ENCODE results near the gene ITPR3. TPM values are rescaled to one million over a fixed set of nuclear protein-coding genes. Genes with fewer than 3 reads are reported as not detected.

Gene ITPR3
- total and polyA plus RNA-seq, 2 donors (not counting 3 experiments of a cell fraction or from before 2014, with no cell fraction given): 28.8 to 52.2 TPM

DNA sequence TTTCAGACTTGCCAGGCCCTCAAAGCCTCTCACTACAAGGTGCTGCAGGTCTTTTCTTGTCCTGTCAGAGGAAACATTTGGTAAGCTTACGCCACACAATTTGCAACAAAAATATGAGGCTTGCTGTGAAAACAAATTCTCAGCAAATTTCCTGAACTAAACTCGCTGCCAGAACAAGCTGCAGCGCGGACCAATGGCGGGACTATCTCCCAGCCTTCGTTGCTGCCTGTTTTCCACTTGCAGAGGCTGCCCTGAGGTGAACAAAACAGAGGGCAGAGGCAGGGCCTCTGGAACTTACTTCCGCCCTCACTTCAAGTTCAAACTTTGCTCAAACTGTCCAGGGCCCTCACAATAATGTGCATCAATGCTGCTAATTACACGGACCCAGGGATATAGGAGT is 78.0 kb downstream of the ITPR3 start:
- Histone ChIP-seq H3K4me3 (replicated peaks in 1 of 3; ENCODE audit: insufficient read depth in 1 of 3, low read depth in 1 of 3, low read length in 3 of 3) (no peak overlapping the region), H4K20me1 (replicated peaks; ENCODE audit: control insufficient read depth, extremely low read depth, insufficient read depth, low read length) (no peaks in the 10 kb centered on the region), H3K9ac (replicated peaks; ENCODE audit: extremely low read depth, insufficient read depth, low read length) (no peak overlapping the region), H3K27ac (ENCODE audit: insufficient read depth, low read depth, low read length) (no peak overlapping the region), H3K27me3 (ENCODE audit: control insufficient read depth in 2 of 2, insufficient read depth in 2 of 2, low read length in 2 of 2) (no peaks in the 10 kb centered on the region), H3K79me2 (ENCODE audit: control insufficient read depth, insufficient read depth, low read length) (peaks cover 3% of the 10 kb centered on the region), H3K4me2 (ENCODE audit: insufficient read depth, low read length) (peak overlapping the region; percentile 19), H3K9me1 (replicated peaks; ENCODE audit: control insufficient read depth, extremely low read depth, insufficient read depth, low read length) (no peaks in the 10 kb centered on the region), H3K9me3 (replicated peaks; ENCODE audit: control insufficient read depth, insufficient read depth, low read length) (no peaks in the 10 kb centered on the region), H3K4me1 (ENCODE audit: control insufficient read depth, extremely low read depth, insufficient read depth, low read length) (peaks cover 59% of the 10 kb centered on the region), H3K36me3 (ENCODE audit: control insufficient read depth in 2 of 2, extremely low read depth in 1 of 2, insufficient read depth in 2 of 2, low read length in 2 of 2) (peaks cover 0 to 3% of the 10 kb centered on the region in 2 experiments), H2AFZ (ENCODE audit: low read depth, low read length) (no peak overlapping the region)
- FAIRE-seq: no peak
- BruUV-seq (replicated peaks): no TSS peak
- intact Hi-C loops (cut with micrococcal nuclease) (no loop called here), dilution Hi-C loops (cut with MboI; ENCODE audit: extremely low pct_ligation_motif_present, low sequenced_read_pairs) (no loop called here)
- CTCF ChIA-PET: no interaction called here
- POLR2A ChIA-PET: no interaction called here
- DNase-seq (ENCODE audit: low read depth, low spot score): peak; percentile 81
- TF ChIP-seq FOS (IDR thresholded peaks at IDR 0.05; ENCODE audit: borderline replicate concordance, insufficient read depth, low read length): no peak

DNA sequence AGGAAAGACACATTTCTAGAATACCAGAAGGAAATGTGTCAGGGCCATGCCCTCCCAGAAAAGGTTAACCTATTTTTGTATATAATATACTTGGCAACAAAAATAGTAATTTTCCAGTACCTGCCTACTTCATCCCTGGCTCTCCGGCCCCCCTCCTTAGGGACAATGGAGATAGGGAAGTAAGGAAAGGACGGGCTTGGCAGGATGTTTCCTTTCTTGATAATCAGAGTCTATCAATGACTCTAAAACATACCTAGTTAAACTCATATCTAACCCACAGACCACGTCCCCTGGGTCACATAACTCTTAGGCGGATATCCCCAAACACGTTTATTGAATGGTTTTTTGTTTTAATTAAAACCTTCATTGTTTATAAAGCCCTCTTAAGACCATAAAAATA is 78.6 kb downstream of the ITPR3 start:
- Histone ChIP-seq H3K27ac (ENCODE audit: insufficient read depth, low read depth, low read length) (no peak overlapping the region), H3K9me1 (replicated peaks; ENCODE audit: control insufficient read depth, extremely low read depth, insufficient read depth, low read length) (no peaks in the 10 kb centered on the region), H3K9me3 (replicated peaks; ENCODE audit: control insufficient read depth, insufficient read depth, low read length) (no peaks in the 10 kb centered on the region), H3K4me2 (ENCODE audit: insufficient read depth, low read length) (peak overlapping the region; percentile 19), H3K36me3 (ENCODE audit: control insufficient read depth in 2 of 2, extremely low read depth in 1 of 2, insufficient read depth in 2 of 2, low read length in 2 of 2) (peaks cover 0 to 3% of the 10 kb centered on the region in 2 experiments), H3K4me3 (replicated peaks in 1 of 3; ENCODE audit: insufficient read depth in 1 of 3, low read depth in 1 of 3, low read length in 3 of 3) (no peak overlapping the region), H2AFZ (ENCODE audit: low read depth, low read length) (no peak overlapping the region), H3K27me3 (ENCODE audit: control insufficient read depth in 2 of 2, insufficient read depth in 2 of 2, low read length in 2 of 2) (no peaks in the 10 kb centered on the region), H3K9ac (replicated peaks; ENCODE audit: extremely low read depth, insufficient read depth, low read length) (no peak overlapping the region), H3K4me1 (ENCODE audit: control insufficient read depth, extremely low read depth, insufficient read depth, low read length) (peaks cover 53% of the 10 kb centered on the region), H3K79me2 (ENCODE audit: control insufficient read depth, insufficient read depth, low read length) (peaks cover 3% of the 10 kb centered on the region), H4K20me1 (replicated peaks; ENCODE audit: control insufficient read depth, extremely low read depth, insufficient read depth, low read length) (no peaks in the 10 kb centered on the region)
- dilution Hi-C loops (cut with MboI; ENCODE audit: extremely low pct_ligation_motif_present, low sequenced_read_pairs): no loop called here
- intact Hi-C loops (cut with micrococcal nuclease): loop anchor here (1.0 to 2.0 kb wide), 4 partner anchors 26 to 114 kb away; no protein-coding TSS in a partner anchor
- ChIA-PET CTCF (interaction anchor here (0.9 to 2.3 kb wide), 14 partner anchors 9 to 120 kb away, joined by 4 to 97 read pairs (median 8); partner anchors contain the start of genes BAK1 and UQCC2), POLR2A (no interaction called here)
- FAIRE-seq (peak; percentile 40), DNase-seq (ENCODE audit: low read depth, low spot score) (peak; percentile 39)
- no TSS peak for BruUV-seq (replicated peaks)
- TF ChIP-seq POLR2A (IDR thresholded peaks at IDR 0.05; ENCODE audit: low read depth, low read length) (peak; percentile 32), POLR2AphosphoS5 (IDR thresholded peaks at IDR 0.05; ENCODE audit: insufficient read depth, low read depth, low read length) (no peak)

Measured in endothelial cell of umbilical vein (primary cell).